HG03039 (cell line): ENCODE measurements around the gene PRRT4.

Source experiments
- ATAC-seq: cut with Tn5 transposase; IDR thresholded peaks from one replicate; pipeline ENCODE4 v1.9.1; 2021; ENCODE audit warnings: mild to moderate bottlenecking, moderate library complexity; ENCODE audit not compliant: unreplicated experiment

The PRRT4 gene

DNA sequence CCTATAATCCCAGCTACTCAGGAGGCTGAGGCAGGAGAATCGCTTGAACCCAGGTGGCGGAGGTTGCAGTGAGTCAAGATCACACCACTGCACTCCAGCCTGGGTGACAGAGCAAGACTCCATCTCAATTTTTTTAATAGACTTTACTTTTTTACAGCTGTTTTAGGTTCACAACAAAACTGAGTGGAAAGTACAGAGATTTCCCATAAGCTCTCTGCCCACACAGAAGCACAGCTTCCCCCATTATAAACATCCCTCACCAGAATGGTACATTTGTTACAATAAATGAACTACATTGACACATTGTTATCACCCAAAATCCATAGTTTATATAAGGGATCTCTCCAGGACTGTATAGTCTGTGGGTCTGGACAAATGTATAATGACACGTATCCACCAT, 14.6 kb upstream of the PRRT4 start:
- ATAC-seq = no peak

DNA sequence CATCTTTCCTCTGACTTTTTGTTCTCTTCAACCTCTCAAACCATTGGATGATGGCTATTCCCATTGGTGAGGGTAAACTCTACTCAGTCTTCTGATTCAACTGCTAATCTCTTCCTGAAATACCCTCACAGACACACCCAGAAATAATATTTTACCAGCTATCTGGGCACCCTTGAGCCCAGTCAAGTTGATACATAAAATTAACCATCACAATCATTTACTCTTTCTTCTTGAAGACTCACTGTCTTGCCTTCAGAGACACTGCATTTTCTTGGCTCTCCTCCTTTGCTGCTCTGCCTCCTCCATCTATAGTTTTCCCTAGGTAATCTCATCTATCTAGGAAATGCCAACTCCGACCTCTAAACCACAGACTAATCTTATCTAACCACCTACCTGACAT, 12.6 kb upstream of the PRRT4 start:
- no peak for ATAC-seq

- ATAC-seq = no peak
Observed at GRCh38 chr7:128373606-128374005, 12.1 kb upstream of the PRRT4 start.

DNA sequence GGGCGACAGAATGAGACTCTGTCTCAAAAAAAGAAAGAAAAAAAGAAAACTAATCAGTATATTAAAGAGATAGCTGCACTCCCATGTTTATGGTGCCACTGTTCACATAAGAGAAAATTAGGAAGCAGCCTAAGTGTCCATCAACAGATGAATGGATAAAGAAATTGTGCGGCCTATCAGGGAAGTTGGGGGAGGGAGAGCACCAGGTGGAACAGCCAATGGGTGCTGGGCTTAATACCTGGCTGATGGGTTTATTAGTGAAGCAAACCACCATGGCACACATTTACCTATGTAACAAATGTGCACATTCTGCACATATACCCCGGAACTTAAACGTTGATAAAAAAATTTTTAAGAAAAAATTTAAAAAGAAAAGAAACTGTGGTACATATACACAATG, 9.0 kb upstream of the PRRT4 start:
- ATAC-seq = no peak

DNA sequence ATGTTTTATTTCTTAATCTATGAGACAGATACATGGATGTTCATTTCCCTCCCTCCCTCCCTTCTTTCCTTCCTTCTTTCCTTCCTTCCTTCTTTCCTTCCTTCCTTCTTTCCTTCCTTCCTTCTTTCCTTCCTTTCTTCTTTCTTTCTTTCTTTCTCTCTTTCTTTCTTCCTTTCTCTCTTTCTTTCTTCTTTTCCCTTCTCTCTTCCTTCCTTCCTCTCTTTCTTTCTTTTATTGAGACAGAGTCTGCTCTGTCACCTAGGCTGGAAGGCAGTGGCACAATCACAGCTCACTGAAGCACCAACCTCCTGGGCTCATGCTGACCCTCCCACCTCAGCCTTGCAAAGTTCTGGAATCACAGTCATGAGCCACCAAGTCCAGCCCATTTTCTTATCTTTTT, 5.5 kb upstream of the PRRT4 start:
- ATAC-seq = no peak

- ATAC-seq = no peak
Observed at GRCh38 chr7:128366300-128366699, 4.8 kb upstream of the PRRT4 start.

GRCh38 chr7:128365432-128365831, 3.9 kb upstream of the PRRT4 start:
- no peak for ATAC-seq

- ATAC-seq = no peak
Observed at GRCh38 chr7:128364166-128364870, 2.8 kb upstream of the PRRT4 start.

DNA sequence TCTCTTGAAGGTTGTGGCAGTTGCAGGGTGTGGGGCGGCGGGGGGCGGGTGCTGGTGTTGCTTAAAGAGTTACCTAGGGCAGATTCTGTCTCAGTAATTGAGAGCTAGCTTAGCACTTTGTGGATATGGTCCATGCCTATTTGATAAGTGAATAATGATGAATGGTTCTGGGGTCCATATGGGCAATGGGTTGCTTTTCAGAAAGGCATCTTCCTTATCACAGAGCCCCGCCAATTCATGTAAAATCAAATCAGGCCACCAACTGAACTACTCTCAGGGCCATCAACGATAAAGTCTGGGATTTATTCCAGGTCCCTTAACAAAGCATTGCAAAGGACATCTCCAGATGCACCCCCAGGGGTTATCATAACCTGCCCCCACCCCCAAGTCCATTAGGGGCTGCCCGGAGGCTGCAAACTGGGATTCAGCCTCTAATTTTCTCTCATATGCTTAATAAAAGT, 1.8 kb upstream of the PRRT4 start:
- no peak for ATAC-seq

DNA sequence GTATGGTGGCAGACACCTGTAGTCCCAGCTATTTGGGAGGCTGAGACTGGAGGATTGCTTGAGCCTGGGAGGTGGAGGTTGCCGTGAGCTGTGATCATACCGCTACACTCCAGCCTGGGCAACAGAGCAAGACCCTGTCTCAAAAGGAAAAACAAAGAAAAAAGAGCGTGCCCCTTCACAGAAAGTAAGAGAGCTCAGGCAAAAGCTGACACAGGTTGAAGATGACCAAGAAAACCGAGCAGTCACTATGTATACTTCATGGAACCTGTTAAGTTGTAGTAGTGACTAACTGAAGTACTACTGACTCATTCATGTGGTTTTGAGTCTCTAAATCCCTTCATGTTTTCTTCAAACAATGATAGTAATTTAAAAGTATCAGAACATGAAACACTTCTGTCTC, 1.2 kb upstream of the PRRT4 start:
- ATAC-seq = no peak

- ATAC-seq = no peak
Observed at GRCh38 chr7:128360359-128360678, 1.2 kb downstream of the PRRT4 start.

DNA sequence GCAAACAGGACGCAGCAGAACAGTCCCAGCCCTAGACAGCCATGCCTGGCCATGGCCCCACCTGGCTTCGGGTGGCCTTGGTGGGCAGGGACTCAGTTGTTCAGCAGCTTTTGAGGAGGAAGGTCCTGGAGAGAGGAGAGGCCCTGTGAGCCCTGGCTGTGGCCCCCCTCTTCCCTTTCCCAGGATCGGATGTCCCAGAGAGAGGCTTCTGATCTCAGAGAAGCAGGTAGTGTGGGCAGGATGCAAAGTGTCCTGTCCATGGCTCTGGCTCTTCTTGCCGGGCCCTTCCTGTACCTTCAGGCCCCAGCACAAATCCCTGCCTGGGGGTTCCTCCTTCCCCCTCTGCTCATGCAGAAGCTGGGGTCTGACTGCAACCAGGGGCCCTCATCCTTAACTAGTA, 1.6 kb downstream of the PRRT4 start:
- no peak for ATAC-seq

- no peak for ATAC-seq
Observed at GRCh38 chr7:128359336-128359735, 2.2 kb downstream of the PRRT4 start.

DNA sequence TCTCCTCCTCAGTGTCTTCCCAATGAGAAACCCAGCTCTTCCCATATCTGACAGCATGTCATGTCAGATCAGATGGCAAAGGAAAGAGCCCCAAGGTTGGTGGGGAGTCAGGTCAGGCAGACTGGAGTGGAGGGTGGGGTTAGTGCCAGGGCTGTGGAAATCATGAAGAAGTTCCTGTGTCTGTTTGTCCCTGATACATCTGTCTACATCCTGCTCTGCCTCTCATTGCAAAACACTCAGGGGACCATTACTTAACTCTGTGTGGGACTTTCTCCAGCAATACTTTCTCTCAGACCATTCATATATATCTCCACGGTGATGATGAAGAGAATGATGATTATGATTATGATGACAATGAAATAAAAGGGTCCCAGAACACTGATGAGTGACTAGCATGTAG, 3.3 kb downstream of the PRRT4 start:
- ATAC-seq = no peak

- no peak for ATAC-seq
Observed at GRCh38 chr7:128357217-128357613, 4.3 kb downstream of the PRRT4 start.

- no peak for ATAC-seq
Observed at GRCh38 chr7:128356546-128357216, 4.8 kb downstream of the PRRT4 start.

DNA sequence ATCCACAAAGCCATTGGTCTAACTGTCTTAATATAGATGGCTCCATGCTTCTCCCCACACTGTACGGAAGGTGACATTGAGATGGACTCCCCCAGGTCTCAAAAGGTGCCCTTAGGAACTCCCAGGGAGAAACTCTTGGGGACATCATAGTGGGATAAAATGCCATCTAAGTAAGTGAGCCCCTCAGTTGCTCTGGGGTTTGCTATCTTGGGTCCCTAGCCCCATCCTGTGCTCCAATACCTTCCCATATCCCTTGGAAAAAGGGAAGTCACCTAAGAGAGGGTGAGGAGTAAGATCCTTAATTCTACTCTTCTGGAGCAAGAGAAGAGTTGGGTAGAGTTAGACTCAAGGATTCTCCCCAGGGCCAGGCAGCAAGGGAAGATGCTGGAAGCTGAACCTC, 7.9 kb downstream of the PRRT4 start:
- ATAC-seq = no peak

DNA sequence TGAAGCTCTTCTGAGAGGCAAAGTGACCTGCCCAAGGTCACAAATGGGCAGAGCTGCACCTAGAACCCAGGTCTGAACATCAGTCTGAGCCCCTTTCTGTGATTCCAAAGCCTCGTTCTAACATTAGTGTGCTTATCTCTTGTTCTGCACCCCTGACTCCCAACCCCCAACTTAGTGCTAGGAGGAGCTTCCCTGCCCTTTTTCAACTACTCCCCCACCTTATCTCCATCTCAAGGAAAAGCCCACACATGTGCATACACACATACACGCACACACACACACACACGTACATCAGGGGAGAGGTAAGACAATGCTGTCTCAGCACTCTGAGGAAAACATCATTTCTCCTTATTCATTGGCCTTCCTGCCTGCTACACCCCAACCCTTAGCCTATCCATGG, 8.3 kb downstream of the PRRT4 start:
- ATAC-seq = no peak

DNA sequence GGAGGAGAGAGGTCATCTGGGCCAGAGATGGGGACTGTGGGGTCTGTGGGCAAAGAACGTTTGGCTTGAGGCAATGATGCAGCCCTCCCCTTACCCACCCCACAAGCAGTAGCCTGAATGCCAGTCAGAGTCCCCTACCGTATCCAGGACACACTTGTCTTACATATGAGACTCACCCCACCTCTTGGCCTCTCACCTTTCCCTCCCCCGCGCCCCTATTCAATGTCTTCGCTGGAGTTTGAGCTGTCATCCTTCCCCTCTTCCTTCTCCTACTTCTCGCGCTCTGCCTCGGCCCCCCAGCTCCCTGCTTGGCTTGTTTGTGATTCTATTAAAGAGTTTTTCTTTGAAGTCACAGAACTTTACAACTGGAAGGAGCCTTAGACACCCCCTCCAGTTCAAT, 8.9 kb downstream of the PRRT4 start:
- ATAC-seq = no peak

DNA sequence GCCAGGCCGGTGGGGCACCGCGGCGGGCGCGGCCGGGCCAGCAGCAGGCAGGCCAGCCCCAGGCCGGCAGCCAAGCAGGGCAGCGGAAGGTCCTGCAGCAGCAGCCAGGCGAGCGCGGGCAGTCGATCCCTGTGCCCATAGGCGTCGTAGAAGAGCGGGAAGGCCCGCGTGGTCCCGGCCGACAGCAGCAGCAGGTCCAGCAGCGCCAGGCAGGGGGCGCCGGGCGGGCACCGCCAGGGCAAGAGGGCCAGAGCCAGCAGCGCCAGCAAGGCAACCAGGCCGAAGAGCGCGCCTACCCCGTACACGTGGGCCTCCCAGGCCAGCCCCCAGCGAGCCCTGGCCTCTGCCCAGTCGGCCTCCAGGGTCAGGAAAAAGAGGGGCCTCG, 9.3 kb downstream of the PRRT4 start:
- no peak for ATAC-seq

DNA sequence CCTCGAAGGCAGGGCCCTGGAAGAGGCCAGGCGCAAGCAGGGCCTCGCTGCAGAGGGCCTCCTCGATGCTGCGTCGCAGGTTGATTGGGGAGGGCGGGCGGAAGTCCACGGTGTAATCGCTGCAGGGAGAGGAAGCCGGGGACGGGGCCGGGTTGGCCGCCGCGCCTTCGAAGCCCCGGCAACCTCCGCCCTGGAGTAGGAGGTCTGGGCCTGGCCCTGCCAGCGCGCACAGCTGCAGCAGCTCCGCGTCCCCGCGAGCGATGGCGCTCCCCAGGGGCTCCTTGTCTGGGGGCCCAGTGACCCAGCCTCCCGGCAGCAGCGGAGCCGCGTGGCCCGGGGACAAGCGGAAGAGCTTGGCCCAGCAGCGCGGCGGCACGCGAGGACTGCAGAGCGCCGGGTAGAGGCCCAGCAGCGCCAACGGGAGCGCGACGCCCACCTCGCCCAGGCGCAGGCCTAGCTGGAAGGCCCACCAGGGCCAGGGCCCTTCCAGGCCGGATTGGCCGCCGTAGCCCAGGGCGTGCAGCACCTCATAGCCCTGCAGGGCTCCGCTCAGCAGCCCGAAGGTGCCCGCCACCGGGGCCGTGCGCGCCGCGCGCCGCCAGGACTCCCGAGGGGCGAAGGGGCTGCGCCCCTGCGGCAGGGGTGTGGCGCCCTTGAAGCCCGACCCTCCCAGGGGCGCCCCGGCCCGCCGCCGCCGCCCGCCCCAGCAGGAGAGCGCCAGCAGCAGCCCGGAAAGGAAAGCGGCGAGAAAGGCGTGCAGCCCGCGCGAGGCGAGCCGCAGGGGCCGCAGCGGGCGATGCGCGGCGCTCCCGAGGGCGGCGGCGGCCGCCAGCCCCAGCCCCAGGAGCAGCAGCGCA, 10.0 kb downstream of the PRRT4 start:
- no peak for ATAC-seq

- no peak for ATAC-seq
Observed at GRCh38 chr7:128350708-128351295, 10.7 kb downstream of the PRRT4 start.
